Subcutaneous adipose tissue (tissue), 4 donors: ENCODE measurements around the gene SCGB1D1. TPM values are rescaled to one million over a fixed set of nuclear protein-coding genes. Genes with fewer than 3 reads are reported as not detected.

ENCODE experiments used
- CTCF ChIP-seq: fragments of 450-650 bp; IDR thresholded peaks from one replicate; pipeline ENCODE4 v1.5.1; 2016; ENCODE audit warnings: low read depth, mild to moderate bottlenecking, control low read depth, antibody characterized with exemption, moderate library complexity
- total RNA-seq, 4 donors: library from RNA; depleted of rRNA; stranded (reverse); fragments of >200 nt; gene quantifications; one replicate each; pipeline ENCODE4 v1.1.0, GENCODE V29; 2016

Gene SCGB1D1
- total RNA-seq, 4 donors from 2014 or later, result not detected

DNA sequence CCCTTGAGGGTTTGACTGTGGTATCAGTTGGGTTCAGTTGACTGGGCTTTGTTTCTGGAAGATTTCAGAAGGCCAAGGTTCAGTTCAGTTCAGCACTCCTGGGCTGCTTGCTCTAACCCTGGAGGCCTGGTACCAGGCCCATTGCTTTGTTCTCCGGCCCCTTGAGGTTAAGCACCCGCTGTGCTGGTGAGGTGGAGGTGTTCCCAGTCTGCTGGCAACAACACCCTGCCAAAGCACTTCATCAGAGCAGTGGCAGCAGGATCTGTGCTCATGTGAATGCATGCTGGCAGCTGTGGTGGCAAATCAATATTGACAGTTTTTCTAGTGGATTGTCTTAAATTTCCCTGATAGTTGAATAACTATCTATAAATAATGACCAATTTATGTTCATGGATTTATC lies 3.8 kb upstream of the SCGB1D1 start:
- TF ChIP-seq CTCF, result no peak

GRCh38 chr11:62193952-62194351 lies 3.9 kb downstream of the SCGB1D1 start:
- no peak for TF ChIP-seq CTCF

DNA sequence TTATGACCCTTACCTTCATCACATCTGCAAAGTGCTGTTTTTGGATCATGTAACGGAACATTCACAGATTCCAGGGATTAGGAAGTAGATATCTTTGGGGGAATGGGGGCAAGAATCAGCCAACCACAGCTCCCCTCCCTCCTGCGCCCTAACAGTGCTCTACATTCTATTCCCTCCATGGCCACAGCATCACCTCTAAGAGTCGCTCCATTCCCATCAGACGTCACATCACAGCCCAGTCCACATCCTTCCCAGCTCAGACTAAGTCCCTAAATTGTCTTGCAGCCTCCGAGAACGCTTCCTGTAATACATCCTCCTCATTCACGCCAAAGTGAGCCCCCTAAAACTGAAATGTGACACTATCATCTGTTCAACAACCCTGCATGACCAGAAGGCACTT lies 5.9 kb downstream of the SCGB1D1 start:
- TF ChIP-seq CTCF, result no peak

- TF ChIP-seq CTCF, result no peak
Observed at GRCh38 chr11:62201376-62201775, 11.4 kb downstream of the SCGB1D1 start.

GRCh38 chr11:62202910-62203309 lies 12.9 kb downstream of the SCGB1D1 start:
- TF ChIP-seq CTCF, result no peak

DNA sequence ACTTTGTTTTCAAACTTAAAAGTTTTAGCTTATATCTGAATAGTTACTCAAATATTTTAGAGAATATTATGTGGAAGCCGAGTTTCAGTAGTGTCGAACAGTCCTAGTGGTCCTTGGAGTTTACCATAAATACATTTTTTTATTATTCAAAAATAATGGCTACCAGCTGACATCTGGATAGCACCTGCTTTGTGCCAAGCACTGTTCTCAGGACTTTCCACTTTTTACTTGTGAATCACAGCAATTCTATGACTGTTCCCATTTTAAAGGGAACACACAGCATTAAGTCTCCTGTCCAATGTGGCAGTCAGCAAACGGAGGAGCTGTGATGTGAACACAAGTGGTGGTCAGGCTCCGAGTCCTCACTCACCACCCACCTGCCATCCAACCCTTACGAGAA lies 14.4 kb downstream of the SCGB1D1 start:
- TF ChIP-seq CTCF, result no peak

DNA sequence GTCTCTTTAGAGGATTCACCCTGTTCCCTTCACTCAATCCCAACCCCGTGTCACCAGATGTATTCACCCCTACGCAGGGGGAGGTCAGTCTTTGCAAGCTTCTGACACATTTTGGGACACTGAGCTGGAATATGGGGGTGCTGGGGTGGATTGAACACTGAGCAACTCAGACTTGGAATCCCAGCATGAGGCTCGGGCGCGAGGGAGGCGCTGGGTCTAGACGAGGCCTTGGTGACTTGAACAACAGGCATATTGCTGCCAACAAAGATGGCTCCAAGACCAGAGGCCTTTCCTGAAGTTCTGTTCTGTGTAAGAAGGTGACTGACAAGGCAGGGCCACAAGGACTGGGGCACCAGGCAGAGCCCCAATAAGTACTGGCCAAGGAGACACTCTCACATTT lies 15.4 kb downstream of the SCGB1D1 start:
- TF ChIP-seq CTCF, result no peak

DNA sequence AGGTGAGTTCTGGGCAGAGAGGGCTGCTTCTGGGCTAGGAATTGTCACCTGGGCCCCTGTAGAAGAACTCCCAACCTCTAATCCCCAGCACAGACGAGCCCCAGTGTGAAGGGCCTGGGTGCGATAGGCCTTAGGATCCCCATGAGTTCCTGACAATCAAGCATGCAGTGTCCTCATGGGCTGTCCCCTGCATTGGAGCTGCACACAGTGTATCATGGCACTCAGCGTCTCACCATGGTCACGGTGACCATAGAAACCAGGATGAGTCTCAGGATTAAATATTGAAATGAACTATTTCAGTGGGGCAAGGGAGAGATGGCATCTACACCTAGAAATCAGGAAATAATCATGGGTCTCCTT lies 18.7 kb downstream of the SCGB1D1 start:
- no peak for TF ChIP-seq CTCF
